Measurements from ENCODE around the gene OR10G2. TPM values are rescaled to one million over a fixed set of nuclear protein-coding genes. Genes with fewer than 3 reads are reported as not detected.
"Not testable (repeated sequence)": the region's sequence is repeated elsewhere in the genome, so short reads cannot be mapped to it uniquely, and the experiment has no call there.

The OR10G2 gene
- total RNA-seq, 4 donors from 2014 or later = not detected

DNA sequence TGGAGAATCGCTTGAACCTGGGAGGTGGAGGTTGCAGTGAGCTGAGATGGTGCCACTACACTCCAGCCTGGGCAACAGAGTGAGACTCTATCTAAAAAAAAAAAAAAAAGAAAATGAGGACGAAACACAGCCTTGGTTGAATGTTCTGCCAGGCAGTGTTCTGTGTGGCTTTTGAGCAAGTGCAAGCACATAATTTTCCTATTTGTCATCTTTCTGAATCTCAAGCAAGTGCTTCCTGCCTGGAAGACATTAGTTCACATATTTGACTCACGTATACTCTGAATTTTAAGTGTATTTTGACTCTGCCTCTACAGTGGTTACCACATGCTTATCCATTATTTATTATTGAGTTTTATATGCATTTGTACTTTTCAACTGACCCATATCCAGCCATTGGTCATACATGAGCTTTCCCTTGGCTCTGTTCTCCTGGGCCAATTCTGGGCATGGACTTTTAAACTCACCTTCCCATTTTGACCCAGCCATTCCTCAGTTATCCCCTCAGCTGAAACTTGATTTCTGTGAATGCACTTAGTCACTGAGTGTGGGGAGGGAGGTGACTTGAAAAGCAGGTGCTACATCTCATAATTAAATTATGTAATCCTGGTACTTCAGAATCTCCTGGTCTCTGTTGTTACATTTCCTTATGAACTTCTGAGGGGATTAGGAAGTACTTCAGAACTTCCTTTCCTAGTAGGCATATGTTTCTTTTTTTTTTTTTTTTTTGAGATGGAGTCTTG, 8.1 kb downstream of the OR10G2 start:
- Histone ChIP-seq H3K36me3 (no peaks in the 10 kb centered on the region), H3K4me3 (no peak overlapping the region), H3K9me3 (no peaks in the 10 kb centered on the region), H3K27ac (no peak overlapping the region), H3K4me1 (no peaks in the 10 kb centered on the region), H3K27me3 (no peaks in the 10 kb centered on the region)
- DNase-seq = no peak
- TF ChIP-seq, protein P1, sequence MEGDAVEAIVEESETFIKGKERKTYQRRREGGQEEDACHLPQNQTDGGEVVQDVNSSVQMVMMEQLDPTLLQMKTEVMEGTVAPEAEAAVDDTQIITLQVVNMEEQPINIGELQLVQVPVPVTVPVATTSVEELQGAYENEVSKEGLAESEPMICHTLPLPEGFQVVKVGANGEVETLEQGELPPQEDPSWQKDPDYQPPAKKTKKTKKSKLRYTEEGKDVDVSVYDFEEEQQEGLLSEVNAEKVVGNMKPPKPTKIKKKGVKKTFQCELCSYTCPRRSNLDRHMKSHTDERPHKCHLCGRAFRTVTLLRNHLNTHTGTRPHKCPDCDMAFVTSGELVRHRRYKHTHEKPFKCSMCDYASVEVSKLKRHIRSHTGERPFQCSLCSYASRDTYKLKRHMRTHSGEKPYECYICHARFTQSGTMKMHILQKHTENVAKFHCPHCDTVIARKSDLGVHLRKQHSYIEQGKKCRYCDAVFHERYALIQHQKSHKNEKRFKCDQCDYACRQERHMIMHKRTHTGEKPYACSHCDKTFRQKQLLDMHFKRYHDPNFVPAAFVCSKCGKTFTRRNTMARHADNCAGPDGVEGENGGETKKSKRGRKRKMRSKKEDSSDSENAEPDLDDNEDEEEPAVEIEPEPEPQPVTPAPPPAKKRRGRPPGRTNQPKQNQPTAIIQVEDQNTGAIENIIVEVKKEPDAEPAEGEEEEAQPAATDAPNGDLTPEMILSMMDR (IDR thresholded peaks at IDR 0.05) = no peak
- TF ChIP-seq POLR2A (IDR thresholded peaks at IDR 0.05) = no peak

GRCh38 chr14:21617614-21618013, 17.1 kb downstream of the OR10G2 start:
- Histone ChIP-seq H3K9me3 (no peaks in the 10 kb centered on the region), H3K36me3 (no peaks in the 10 kb centered on the region), H3K27me3 (no peaks in the 10 kb centered on the region), H3K27ac (no peak overlapping the region), H3K4me1 (no peaks in the 10 kb centered on the region), H3K4me3 (no peak overlapping the region)
- DNase-seq = no peak
- TF ChIP-seq, protein P1 (IDR thresholded peaks at IDR 0.05) = no peak
- TF ChIP-seq POLR2A (IDR thresholded peaks at IDR 0.05) = no peak

DNA sequence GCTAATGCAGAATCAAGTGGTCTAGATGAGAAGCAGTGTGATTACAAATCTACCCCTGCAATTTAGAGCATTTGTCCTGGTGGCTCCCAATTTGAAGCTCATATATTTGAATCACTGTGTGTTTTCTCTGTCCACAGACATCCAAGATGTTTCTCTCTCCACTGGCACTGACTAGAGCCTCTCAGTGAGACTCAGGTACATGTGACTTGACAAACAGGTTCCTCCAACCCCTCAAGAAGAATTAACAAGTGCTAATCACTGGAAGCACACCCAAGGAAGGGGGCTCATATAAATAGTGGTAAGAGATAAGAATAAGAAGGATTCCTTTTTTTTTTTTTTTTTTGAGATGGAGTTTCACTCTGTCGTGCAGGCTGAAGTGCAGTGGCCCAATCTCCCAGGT, 20.5 kb downstream of the OR10G2 start:
- no peak overlapping the region for H3K27ac ChIP-seq
- TF ChIP-seq, protein P1 (IDR thresholded peaks at IDR 0.05) = no peak
- TF ChIP-seq POLR2A (IDR thresholded peaks at IDR 0.05) = no peak

GRCh38 chr14:21612324-21612723, 22.4 kb downstream of the OR10G2 start:
- H3K4me3 ChIP-seq = no peak overlapping the region
- H3K27ac ChIP-seq = no peak overlapping the region
- no peaks in the 10 kb centered on the region for H3K27me3 ChIP-seq
- H3K9me3 ChIP-seq = no peaks in the 10 kb centered on the region
- no peak for DNase-seq
- no peaks in the 10 kb centered on the region for H3K4me1 ChIP-seq
- TF ChIP-seq POLR2A (IDR thresholded peaks at IDR 0.05) = no peak
- TF ChIP-seq, protein P1 (IDR thresholded peaks at IDR 0.05) = no peak
- no peaks in the 10 kb centered on the region for H3K36me3 ChIP-seq

More for the DNA sequence above, 20.5 kb downstream of the OR10G2 start:
- Histone ChIP-seq H3K4me3 (no peak overlapping the region), H3K27me3 (no peaks in the 10 kb centered on the region), H3K9me3 (no peaks in the 10 kb centered on the region), H3K36me3 (no peaks in the 10 kb centered on the region), H3K4me1 (no peaks in the 10 kb centered on the region)
- no peak for DNase-seq

GRCh38 chr14:21602181-21602580, 32.6 kb downstream of the OR10G2 start:
- not testable (repeated sequence) for H3K4me3 ChIP-seq, H3K36me3 ChIP-seq, H3K27ac ChIP-seq, H3K27me3 ChIP-seq, H3K9me3 ChIP-seq, DNase-seq, H3K4me1 ChIP-seq

DNA sequence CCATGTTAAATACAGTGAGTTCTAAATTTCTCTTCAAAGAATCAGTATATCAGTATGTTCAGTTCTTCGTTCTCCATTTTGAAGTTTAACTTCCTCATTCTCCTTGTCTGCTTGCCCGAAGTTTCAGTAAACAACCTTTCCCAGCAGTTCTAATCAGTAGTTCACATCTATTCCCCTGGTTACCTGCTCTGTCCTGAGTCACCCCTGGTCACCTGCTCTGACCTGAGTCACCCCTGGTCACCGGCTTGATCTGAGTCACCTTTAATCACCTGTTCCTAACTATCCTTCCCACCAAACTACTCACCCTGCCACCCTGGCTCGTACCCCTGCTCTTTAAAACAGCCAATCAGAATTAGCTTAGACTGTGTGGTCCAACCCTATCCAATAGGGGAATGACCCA, 45.4 kb downstream of the OR10G2 start:
- H3K27ac ChIP-seq = no peak overlapping the region
- no peaks in the 10 kb centered on the region for H3K36me3 ChIP-seq
- TF ChIP-seq POLR2A (IDR thresholded peaks at IDR 0.05) = no peak
- TF ChIP-seq, protein P1 (IDR thresholded peaks at IDR 0.05) = no peak
- H3K4me3 ChIP-seq = no peak overlapping the region
- H3K4me1 ChIP-seq = no peaks in the 10 kb centered on the region
- no peaks in the 10 kb centered on the region for H3K27me3 ChIP-seq
- peaks cover 0 to 12% (median 4%) of the 10 kb centered on the region in 4 donors for H3K9me3 ChIP-seq
- DNase-seq = no peak

Other genes with a start within 250 kb of the OR10G2 start
- gene CHD8, start 178.8 kb downstream of the OR10G2 start, total RNA-seq = 100 to 1,000 TPM in 1 of 4 donors, 10 to 100 TPM in 3; 46.2 to 112 (median 78.4) TPM
- 10 to 100 TPM in 3 of 4 donors, 1 to 10 TPM in 1; 7.4 to 22.4 (median 20.8) TPM for gene RAB2B, start 158.0 kb downstream of the OR10G2 start, total RNA-seq
- gene TOX4, start 157.7 kb downstream of the OR10G2 start, total RNA-seq = 10 to 100 TPM; 31.4 to 74.5 (median 61.7) TPM
- 100 to 1,000 TPM in 1 of 4 donors, 10 to 100 TPM in 3; 32.9 to 130 (median 44.3) TPM for gene METTL3, start 123.6 kb downstream of the OR10G2 start, total RNA-seq
- gene SALL2, start 108.6 kb downstream of the OR10G2 start, total RNA-seq = 1 to 10 TPM; 1.4 to 5.0 (median 4.0) TPM
- gene OR10G3, start 54.9 kb downstream of the OR10G2 start, total RNA-seq = not detected
- not detected for gene OR4E2, start 18.9 kb upstream of the OR10G2 start, total RNA-seq
- gene OR4E1, start 38.9 kb upstream of the OR10G2 start, total RNA-seq = not detected

All from Peyer's patch (tissue), 4 donors.